ENCODE results near the gene ARHGEF10L. TPM values are rescaled to one million over a fixed set of nuclear protein-coding genes. Genes with fewer than 3 reads are reported as not detected.

Gene ARHGEF10L
- total RNA-seq, 1 donor from 2014 or later = 75.6 TPM

DNA sequence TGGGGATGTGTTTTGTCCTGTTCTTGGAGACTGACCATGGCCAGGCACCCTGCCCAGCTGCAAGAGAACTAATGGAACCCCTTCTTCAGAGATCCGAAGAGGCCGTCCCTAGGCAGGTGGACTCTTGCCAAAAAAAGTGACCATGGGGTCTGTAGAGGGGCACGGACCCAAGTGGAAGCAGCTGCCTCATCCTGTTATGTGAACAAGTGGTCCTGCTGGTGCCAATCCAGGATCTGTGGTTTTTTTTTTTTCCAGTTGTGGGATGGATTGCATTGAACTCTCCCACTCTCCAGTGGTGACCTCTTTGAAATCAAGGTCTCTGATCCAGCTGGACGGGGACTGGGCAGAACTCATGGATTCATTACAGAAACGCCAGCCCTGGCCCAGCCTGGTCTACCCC lies 71.2 kb downstream of the ARHGEF10L start:
- TF ChIP-seq POLR2AphosphoS5 (IDR thresholded peaks at IDR 0.05; ENCODE audit: insufficient read depth in 1 of 2, low read depth in 1 of 2) (no peak), POLR2A (IDR thresholded peaks at IDR 0.05) (no peak)
- TF ChIP-seq, protein P1, sequence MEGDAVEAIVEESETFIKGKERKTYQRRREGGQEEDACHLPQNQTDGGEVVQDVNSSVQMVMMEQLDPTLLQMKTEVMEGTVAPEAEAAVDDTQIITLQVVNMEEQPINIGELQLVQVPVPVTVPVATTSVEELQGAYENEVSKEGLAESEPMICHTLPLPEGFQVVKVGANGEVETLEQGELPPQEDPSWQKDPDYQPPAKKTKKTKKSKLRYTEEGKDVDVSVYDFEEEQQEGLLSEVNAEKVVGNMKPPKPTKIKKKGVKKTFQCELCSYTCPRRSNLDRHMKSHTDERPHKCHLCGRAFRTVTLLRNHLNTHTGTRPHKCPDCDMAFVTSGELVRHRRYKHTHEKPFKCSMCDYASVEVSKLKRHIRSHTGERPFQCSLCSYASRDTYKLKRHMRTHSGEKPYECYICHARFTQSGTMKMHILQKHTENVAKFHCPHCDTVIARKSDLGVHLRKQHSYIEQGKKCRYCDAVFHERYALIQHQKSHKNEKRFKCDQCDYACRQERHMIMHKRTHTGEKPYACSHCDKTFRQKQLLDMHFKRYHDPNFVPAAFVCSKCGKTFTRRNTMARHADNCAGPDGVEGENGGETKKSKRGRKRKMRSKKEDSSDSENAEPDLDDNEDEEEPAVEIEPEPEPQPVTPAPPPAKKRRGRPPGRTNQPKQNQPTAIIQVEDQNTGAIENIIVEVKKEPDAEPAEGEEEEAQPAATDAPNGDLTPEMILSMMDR (IDR thresholded peaks at IDR 0.05) = no peak
- Histone ChIP-seq H3K27me3 (no peaks in the 10 kb centered on the region), H3K9me3 (no peaks in the 10 kb centered on the region), H3K4me1 (peaks cover 7% of the 10 kb centered on the region), H3K27ac (no peak overlapping the region), H3K36me3 (no peaks in the 10 kb centered on the region), H3K4me3 (no peak overlapping the region)
- DNase-seq (ENCODE audit: extremely low spot score in 2 of 2) = no peak
- intact Hi-C loops (cut with DNase I) = no loop called here

GRCh38 chr1:17611991-17612390 lies 72.5 kb downstream of the ARHGEF10L start:
- no peak for TF ChIP-seq POLR2AphosphoS5 (IDR thresholded peaks at IDR 0.05; ENCODE audit: insufficient read depth in 1 of 2, low read depth in 1 of 2)
- TF ChIP-seq, protein P1 (IDR thresholded peaks at IDR 0.05) = no peak
- TF ChIP-seq POLR2A (IDR thresholded peaks at IDR 0.05) = no peak
- peaks cover 0 to 8% of the 10 kb centered on the region in 2 donors for H3K36me3 ChIP-seq
- intact Hi-C loops (cut with DNase I) = no loop called here
- H3K4me3 ChIP-seq = no peak overlapping the region
- H3K9me3 ChIP-seq = no peaks in the 10 kb centered on the region
- H3K27ac ChIP-seq = no peak overlapping the region
- peaks cover under 1% of the 10 kb centered on the region for H3K4me1 ChIP-seq
- no peak for DNase-seq (ENCODE audit: extremely low spot score in 2 of 2)
- H3K27me3 ChIP-seq = no peaks in the 10 kb centered on the region

DNA sequence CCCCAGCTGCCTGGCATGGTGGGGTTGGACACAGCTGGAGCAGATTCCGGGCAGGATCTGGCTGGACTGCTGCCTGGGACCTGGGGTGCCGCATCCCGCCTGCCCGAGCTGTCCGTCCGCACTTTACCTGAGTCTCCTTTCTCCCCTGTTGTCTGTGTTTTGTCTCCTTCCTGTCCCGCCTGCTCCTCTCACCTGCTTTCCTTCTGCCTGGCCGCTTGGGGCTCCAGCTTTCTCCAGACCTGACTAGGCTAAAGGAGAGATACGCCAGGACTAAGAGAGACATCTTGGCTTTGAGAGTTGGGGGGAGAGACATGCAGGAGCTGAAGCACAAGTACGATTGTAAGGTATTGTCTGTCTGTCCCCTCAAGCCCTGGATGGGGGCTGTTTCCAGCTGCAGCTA lies 73.3 kb downstream of the ARHGEF10L start:
- DNase-seq (ENCODE audit: extremely low spot score in 2 of 2) = no peak
- peaks cover 8% of the 10 kb centered on the region for H3K4me1 ChIP-seq
- H3K4me3 ChIP-seq = no peak overlapping the region
- H3K27ac ChIP-seq = no peak overlapping the region
- intact Hi-C loops (cut with DNase I) = no loop called here
- H3K27me3 ChIP-seq = no peaks in the 10 kb centered on the region
- peaks cover 0 to 8% of the 10 kb centered on the region in 2 donors for H3K36me3 ChIP-seq
- TF ChIP-seq POLR2A (IDR thresholded peaks at IDR 0.05) (no peak), POLR2AphosphoS5 (IDR thresholded peaks at IDR 0.05; ENCODE audit: insufficient read depth in 1 of 2, low read depth in 1 of 2) (no peak)
- TF ChIP-seq, protein P1 (IDR thresholded peaks at IDR 0.05) = no peak
- H3K9me3 ChIP-seq = no peaks in the 10 kb centered on the region

- Histone ChIP-seq H3K4me1 (peaks cover 10% of the 10 kb centered on the region), H3K27me3 (no peaks in the 10 kb centered on the region), H3K27ac (no peak overlapping the region), H3K4me3 (no peak overlapping the region), H3K36me3 (peaks cover 0 to 14% of the 10 kb centered on the region in 2 donors), H3K9me3 (no peaks in the 10 kb centered on the region)
- TF ChIP-seq, protein P1 (IDR thresholded peaks at IDR 0.05) = no peak
- TF ChIP-seq POLR2AphosphoS5 (IDR thresholded peaks at IDR 0.05; ENCODE audit: insufficient read depth in 1 of 2, low read depth in 1 of 2) (no peak), POLR2A (IDR thresholded peaks at IDR 0.05) (no peak)
- DNase-seq (ENCODE audit: extremely low spot score in 2 of 2) = no peak
- intact Hi-C loops (cut with DNase I) = no loop called here
These were observed 75.1 kb downstream of the ARHGEF10L start for GRCh38 chr1:17614586-17614985.

GRCh38 chr1:17615157-17615556 lies 75.7 kb downstream of the ARHGEF10L start:
- Histone ChIP-seq H3K4me3 (no peak overlapping the region), H3K9me3 (no peaks in the 10 kb centered on the region), H3K27me3 (no peaks in the 10 kb centered on the region), H3K36me3 (peaks cover 0 to 18% of the 10 kb centered on the region in 2 donors), H3K27ac (no peak overlapping the region), H3K4me1 (peaks cover 10% of the 10 kb centered on the region)
- TF ChIP-seq POLR2A (IDR thresholded peaks at IDR 0.05) (no peak), POLR2AphosphoS5 (IDR thresholded peaks at IDR 0.05; ENCODE audit: insufficient read depth in 1 of 2, low read depth in 1 of 2) (no peak)
- TF ChIP-seq, protein P1 (IDR thresholded peaks at IDR 0.05) = no peak
- intact Hi-C loops (cut with DNase I) = no loop called here
- DNase-seq (ENCODE audit: extremely low spot score in 2 of 2) = no peak

All from vagina (tissue), 2 donors.